Measurements from ENCODE around the gene CFAP70. TPM values are rescaled to one million over a fixed set of nuclear protein-coding genes. Genes with fewer than 3 reads are reported as not detected.
"Not testable (repeated sequence)": the region's sequence is repeated elsewhere in the genome, so short reads cannot be mapped to it uniquely, and the experiment has no call there.

Gene CFAP70
- total and polyA plus RNA-seq, 2 experiments from 2014 or later, result 0.43 to 0.65 TPM

GRCh38 chr10:73405556-73405955 is 46.9 kb upstream of the CFAP70 start:
- Histone ChIP-seq H3K27me3 (replicated peaks; ENCODE audit: insufficient read depth) (no peaks in the 10 kb centered on the region), H3K9ac (no peak overlapping the region), H3K36me3 (ENCODE audit: low read depth) (0 out of 2 replicates have a peak, but pooled peaks cover 2% of the 10 kb centered on the region), H3K4me2 (ENCODE audit: unreplicated experiment) (no peak overlapping the region), H3F3A (ENCODE audit: insufficient read depth) (no peaks in the 10 kb centered on the region), H3K4me3 (no peak overlapping the region), H2AFZ (no peak overlapping the region), H4K20me1 (ENCODE audit: insufficient read depth) (peaks cover 22% of the 10 kb centered on the region), H3K9me3 (ENCODE audit: low read depth) (no peaks in the 10 kb centered on the region), H3K4me1 (ENCODE audit: insufficient read depth) (peaks cover 10% of the 10 kb centered on the region), H3K9me2 (ENCODE audit: insufficient read depth) (no peaks in the 10 kb centered on the region), H3K27ac (no peak overlapping the region), H3K79me2 (ENCODE audit: insufficient read depth) (peaks cover 100% of the 10 kb centered on the region)
- TF ChIP-seq EZH2 (IDR thresholded peaks at IDR 0.05; ENCODE audit: insufficient read depth, poor library complexity, severe bottlenecking) (no peak), EZH2phosphoT487 (IDR thresholded peaks at IDR 0.05; ENCODE audit: insufficient read depth, low read depth) (no peak)
- 96 to 97% methylated on average over 3 of the region's 3 CpGs for WGBS, 2 experiments (ENCODE audit: low coverage in 1 of 2, low lambda C conversion rate in 2 of 2, missing lambda C conversion rate in 2 of 2)
- DNase-seq, result no peak
- in situ Hi-C loops (cut with MboI), result no loop called here

- Histone ChIP-seq H3K9me2 (ENCODE audit: insufficient read depth) (no peaks in the 10 kb centered on the region), H3K4me2 (ENCODE audit: unreplicated experiment) (no peak overlapping the region), H3K79me2 (ENCODE audit: insufficient read depth) (peaks cover 100% of the 10 kb centered on the region), H3K4me3 (no peak overlapping the region), H3K9me3 (ENCODE audit: low read depth) (no peaks in the 10 kb centered on the region), H3K36me3 (ENCODE audit: low read depth) (0 out of 2 replicates have a peak, but pooled peaks cover 4% of the 10 kb centered on the region), H4K20me1 (ENCODE audit: insufficient read depth) (peaks cover 22% of the 10 kb centered on the region), H3F3A (ENCODE audit: insufficient read depth) (no peaks in the 10 kb centered on the region), H3K27ac (no peak overlapping the region), H2AFZ (no peak overlapping the region), H3K27me3 (replicated peaks; ENCODE audit: insufficient read depth) (no peaks in the 10 kb centered on the region), H3K9ac (no peak overlapping the region), H3K4me1 (ENCODE audit: insufficient read depth) (peaks cover 10% of the 10 kb centered on the region)
- in situ Hi-C loops (cut with MboI), result no loop called here
- no peak for TF ChIP-seq EZH2 (IDR thresholded peaks at IDR 0.05; ENCODE audit: insufficient read depth, poor library complexity, severe bottlenecking)
- no peak for TF ChIP-seq EZH2phosphoT487 (IDR thresholded peaks at IDR 0.05; ENCODE audit: insufficient read depth, low read depth)
- WGBS, 2 experiments (ENCODE audit: low coverage in 1 of 2, low lambda C conversion rate in 2 of 2, missing lambda C conversion rate in 2 of 2), result 95 to 98% methylated on average over 9 of the region's 9 CpGs
- DNase-seq, result no peak
Measured at GRCh38 chr10:73404690-73405089, 46.0 kb upstream of the CFAP70 start.

- TF ChIP-seq EZH2 (IDR thresholded peaks at IDR 0.05; ENCODE audit: insufficient read depth, poor library complexity, severe bottlenecking) (no peak), EZH2phosphoT487 (IDR thresholded peaks at IDR 0.05; ENCODE audit: insufficient read depth, low read depth) (no peak)
- no peak overlapping the region for H2AFZ ChIP-seq
- peaks cover 9% of the 10 kb centered on the region; the same call in 1 of the 2 replicates for H4K20me1 ChIP-seq (ENCODE audit: insufficient read depth)
- in situ Hi-C loops (cut with MboI), result no loop called here
- no peak overlapping the region for H3K4me2 ChIP-seq (ENCODE audit: unreplicated experiment)
- H3K9me2 ChIP-seq (ENCODE audit: insufficient read depth), result no peaks in the 10 kb centered on the region
- H3K9ac ChIP-seq, result no peak overlapping the region
- H3K79me2 ChIP-seq (ENCODE audit: insufficient read depth), result peaks cover 98% of the 10 kb centered on the region
- H3K4me1 ChIP-seq (ENCODE audit: insufficient read depth), result no peaks in the 10 kb centered on the region
- WGBS, 2 experiments (ENCODE audit: low coverage in 1 of 2, low lambda C conversion rate in 2 of 2, missing lambda C conversion rate in 2 of 2), result 92 to 94% methylated on average over 6 of the region's 6 CpGs
- H3K36me3 ChIP-seq (ENCODE audit: low read depth), result peaks cover 16% of the 10 kb centered on the region
- H3K9me3 ChIP-seq (ENCODE audit: low read depth), result no peaks in the 10 kb centered on the region
- no peaks in the 10 kb centered on the region for H3F3A ChIP-seq (ENCODE audit: insufficient read depth)
- no peaks in the 10 kb centered on the region for H3K27me3 ChIP-seq (replicated peaks; ENCODE audit: insufficient read depth)
- no peak for DNase-seq
- no peak overlapping the region for H3K4me3 ChIP-seq
- H3K27ac ChIP-seq, result no peak overlapping the region
Measured at GRCh38 chr10:73401636-73402035, 43.0 kb upstream of the CFAP70 start.

- Histone ChIP-seq H3K27ac (no peak overlapping the region), H3K9me2 (ENCODE audit: insufficient read depth) (no peaks in the 10 kb centered on the region), H3F3A (ENCODE audit: insufficient read depth) (no peaks in the 10 kb centered on the region), H3K36me3 (ENCODE audit: low read depth) (peaks cover 35% of the 10 kb centered on the region), H2AFZ (no peak overlapping the region), H3K9me3 (ENCODE audit: low read depth) (no peaks in the 10 kb centered on the region), H3K4me2 (ENCODE audit: unreplicated experiment) (no peak overlapping the region), H3K79me2 (ENCODE audit: insufficient read depth) (peaks cover 96% of the 10 kb centered on the region), H3K4me1 (ENCODE audit: insufficient read depth) (no peaks in the 10 kb centered on the region), H3K4me3 (no peak overlapping the region), H3K27me3 (replicated peaks; ENCODE audit: insufficient read depth) (no peaks in the 10 kb centered on the region), H3K9ac (no peak overlapping the region), H4K20me1 (ENCODE audit: insufficient read depth) (peaks cover 9% of the 10 kb centered on the region; the same call in 1 of the 2 replicates)
- in situ Hi-C loops (cut with MboI), result no loop called here
- no peak for DNase-seq
- WGBS, 2 experiments (ENCODE audit: low coverage in 1 of 2, low lambda C conversion rate in 2 of 2, missing lambda C conversion rate in 2 of 2), result 80 to 81% methylated on average over 4 of the region's 4 CpGs
- TF ChIP-seq EZH2 (IDR thresholded peaks at IDR 0.05; ENCODE audit: insufficient read depth, poor library complexity, severe bottlenecking) (no peak), EZH2phosphoT487 (IDR thresholded peaks at IDR 0.05; ENCODE audit: insufficient read depth, low read depth) (no peak)
Measured at GRCh38 chr10:73399063-73399462, 40.4 kb upstream of the CFAP70 start.

GRCh38 chr10:73398024-73398423 is 39.4 kb upstream of the CFAP70 start:
- H3K36me3 ChIP-seq (ENCODE audit: low read depth), result peaks cover 39% of the 10 kb centered on the region
- no peak for DNase-seq
- no peak overlapping the region for H2AFZ ChIP-seq
- no peak overlapping the region for H3K27ac ChIP-seq
- 95 to 98% methylated on average over 6 of the region's 6 CpGs for WGBS, 2 experiments (ENCODE audit: low coverage in 1 of 2, low lambda C conversion rate in 2 of 2, missing lambda C conversion rate in 2 of 2)
- TF ChIP-seq EZH2phosphoT487 (IDR thresholded peaks at IDR 0.05; ENCODE audit: insufficient read depth, low read depth), result no peak
- no peak for TF ChIP-seq EZH2 (IDR thresholded peaks at IDR 0.05; ENCODE audit: insufficient read depth, poor library complexity, severe bottlenecking)
- H3K4me3 ChIP-seq, result no peak overlapping the region
- in situ Hi-C loops (cut with MboI), result no loop called here
- no peaks in the 10 kb centered on the region for H3K27me3 ChIP-seq (replicated peaks; ENCODE audit: insufficient read depth)
- H4K20me1 ChIP-seq (ENCODE audit: insufficient read depth), result no peaks in the 10 kb centered on the region; the same call in 1 of the 2 replicates
- H3F3A ChIP-seq (ENCODE audit: insufficient read depth), result no peaks in the 10 kb centered on the region
- no peak overlapping the region for H3K9ac ChIP-seq
- no peaks in the 10 kb centered on the region for H3K4me1 ChIP-seq (ENCODE audit: insufficient read depth)
- no peak overlapping the region for H3K4me2 ChIP-seq (ENCODE audit: unreplicated experiment)
- H3K9me2 ChIP-seq (ENCODE audit: insufficient read depth), result no peaks in the 10 kb centered on the region
- H3K79me2 ChIP-seq (ENCODE audit: insufficient read depth), result peaks cover 93% of the 10 kb centered on the region
- H3K9me3 ChIP-seq (ENCODE audit: low read depth), result no peaks in the 10 kb centered on the region

GRCh38 chr10:73394325-73394724 is 35.7 kb upstream of the CFAP70 start:
- H3K27me3 ChIP-seq (replicated peaks; ENCODE audit: insufficient read depth); DNase-seq; H3K9ac ChIP-seq; H3K9me2 ChIP-seq (ENCODE audit: insufficient read depth); H3K9me3 ChIP-seq (ENCODE audit: low read depth); H3K4me1 ChIP-seq (ENCODE audit: insufficient read depth); in situ Hi-C loops (cut with MboI); H4K20me1 ChIP-seq (ENCODE audit: insufficient read depth); H3K4me3 ChIP-seq; H3F3A ChIP-seq (ENCODE audit: insufficient read depth); H3K27ac ChIP-seq; H3K4me2 ChIP-seq (ENCODE audit: unreplicated experiment); H2AFZ ChIP-seq: not testable (repeated sequence)
- Histone ChIP-seq H3K79me2 (ENCODE audit: insufficient read depth) (peaks cover 88% of the 10 kb centered on the region), H3K36me3 (ENCODE audit: low read depth) (peaks cover 42% of the 10 kb centered on the region)
- WGBS, 2 experiments (ENCODE audit: low coverage in 1 of 2, low lambda C conversion rate in 2 of 2, missing lambda C conversion rate in 2 of 2), result 98 to 100% methylated on average over 3 of the region's 4 CpGs

All from GM23248 (cell line).